ENCODE data around the gene MTHFD2. TPM values are rescaled to one million over a fixed set of nuclear protein-coding genes. Genes with fewer than 3 reads are reported as not detected.
A peak's percentile ranks its signal among the peaks of the same experiment; 100 is the strongest.
"Not testable (repeated sequence)": the region's sequence is repeated elsewhere in the genome, so short reads cannot be mapped to it uniquely, and the experiment has no call there.

MTHFD2 gene
- total and polyA plus RNA-seq, 3 experiments from 2014 or later, result 11.0 to 397 (median 379) TPM

GRCh38 chr2:74229865-74230264 lies 31.4 kb downstream of the MTHFD2 start:
- POLR2A ChIA-PET; H3K4me1 ChIP-seq (ENCODE audit: insufficient read depth, low read length); H3K4me3 Mint-ChIP-seq; H3K4me1 Mint-ChIP-seq; H3K36me3 ChIP-seq (ENCODE audit: insufficient read depth, low read length); H3K9me3 Mint-ChIP-seq; H3K4me3 ChIP-seq (ENCODE audit: low read length); H3K9me3 ChIP-seq (ENCODE audit: low read length); H3K27me3 ChIP-seq (ENCODE audit: insufficient read depth, low read length, poor library complexity, severe bottlenecking); DNase-seq; H3K36me3 Mint-ChIP-seq; H3K27me3 Mint-ChIP-seq; H3K27ac ChIP-seq (ENCODE audit: low read depth, low read length): not testable (repeated sequence)
- CTCF ChIA-PET, result interaction anchor here (0.9 kb wide), 1 partner anchor 20 kb away, joined by 3 read pairs; no protein-coding TSS in a partner anchor
- H3K27ac Mint-ChIP-seq, result peak overlapping the region in 1 of 8 donors; percentile 92

DNA sequence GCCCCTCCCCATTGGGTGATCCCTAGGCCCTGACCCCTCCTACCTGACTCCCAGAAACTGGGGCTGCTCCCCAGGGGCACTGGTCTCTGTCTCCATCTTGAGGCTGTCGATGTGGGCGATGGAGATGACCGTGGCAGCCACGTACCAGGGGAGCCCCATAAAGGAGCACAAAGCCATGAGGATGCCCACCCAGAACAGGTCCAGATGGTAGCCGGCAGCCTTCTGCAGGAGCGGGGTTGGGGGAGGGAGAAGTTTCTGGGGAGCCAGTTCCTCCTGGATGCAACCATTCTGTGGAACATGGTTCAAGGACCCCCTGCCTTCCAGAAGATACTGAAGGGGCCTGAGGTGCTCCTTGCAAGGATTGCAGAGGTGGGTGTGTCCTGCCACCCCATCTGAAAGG lies 34.0 kb downstream of the MTHFD2 start:
- Mint-ChIP-seq H3K4me1 (no peaks in the 10 kb centered on the region), H3K27me3 (no peaks in the 10 kb centered on the region), H3K27ac (no peak overlapping the region), H3K4me3 (no peak overlapping the region), H3K9me3 (no peaks in the 10 kb centered on the region), H3K36me3 (peaks cover 4 to 14% (median 12%) of the 10 kb centered on the region in 3 donors)
- POLR2A ChIA-PET, result no interaction called here
- H3K36me3 ChIP-seq (ENCODE audit: insufficient read depth, low read length), result no peaks in the 10 kb centered on the region
- no peaks in the 10 kb centered on the region for H3K9me3 ChIP-seq (ENCODE audit: low read length)
- no peak overlapping the region for H3K4me3 ChIP-seq (ENCODE audit: low read length)
- no peaks in the 10 kb centered on the region for H3K27me3 ChIP-seq (ENCODE audit: insufficient read depth, low read length, poor library complexity, severe bottlenecking)
- DNase-seq, result no peak
- H3K4me1 ChIP-seq (ENCODE audit: insufficient read depth, low read length), result no peaks in the 10 kb centered on the region
- H3K27ac ChIP-seq (ENCODE audit: low read depth, low read length), result no peak overlapping the region
- CTCF ChIA-PET, result no interaction called here

DNA sequence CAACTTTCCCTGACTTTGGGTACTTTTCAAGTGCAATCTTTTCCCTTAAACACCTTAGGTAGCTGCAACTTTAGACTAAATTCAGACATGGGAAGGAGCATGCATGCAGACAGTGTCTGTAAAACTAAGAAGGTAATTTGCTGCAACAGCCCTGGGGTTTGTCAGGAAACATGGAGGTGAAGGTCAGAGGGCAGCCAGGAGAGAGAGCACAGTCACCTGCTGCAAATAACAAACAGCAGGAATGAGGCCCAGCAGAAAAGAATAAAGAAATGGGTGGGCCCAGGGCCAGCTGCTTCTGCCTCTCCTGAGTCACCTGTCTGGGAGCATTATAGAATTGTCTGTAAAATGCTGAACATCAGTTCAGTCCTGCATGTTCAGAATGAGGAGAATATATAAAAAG lies 35.2 kb downstream of the MTHFD2 start:
- DNase-seq, result no peak
- H3K9me3 ChIP-seq (ENCODE audit: low read length), result no peaks in the 10 kb centered on the region
- Mint-ChIP-seq H3K4me3 (no peak overlapping the region), H3K9me3 (no peaks in the 10 kb centered on the region), H3K27ac (peak overlapping the region in 1 of 8 donors; percentile 33), H3K27me3 (no peaks in the 10 kb centered on the region), H3K36me3 (peaks cover 4 to 15% (median 12%) of the 10 kb centered on the region in 3 donors), H3K4me1 (no peaks in the 10 kb centered on the region)
- H3K27ac ChIP-seq (ENCODE audit: low read depth, low read length), result no peak overlapping the region
- no peaks in the 10 kb centered on the region for H3K27me3 ChIP-seq (ENCODE audit: insufficient read depth, low read length, poor library complexity, severe bottlenecking)
- no peaks in the 10 kb centered on the region for H3K36me3 ChIP-seq (ENCODE audit: insufficient read depth, low read length)
- ChIA-PET POLR2A (no interaction called here), CTCF (interaction anchor here (1.6 kb wide), 1 partner anchor 101 kb away, joined by 4 read pairs; no protein-coding TSS in a partner anchor)
- H3K4me3 ChIP-seq (ENCODE audit: low read length), result no peak overlapping the region
- H3K4me1 ChIP-seq (ENCODE audit: insufficient read depth, low read length), result no peaks in the 10 kb centered on the region

DNA sequence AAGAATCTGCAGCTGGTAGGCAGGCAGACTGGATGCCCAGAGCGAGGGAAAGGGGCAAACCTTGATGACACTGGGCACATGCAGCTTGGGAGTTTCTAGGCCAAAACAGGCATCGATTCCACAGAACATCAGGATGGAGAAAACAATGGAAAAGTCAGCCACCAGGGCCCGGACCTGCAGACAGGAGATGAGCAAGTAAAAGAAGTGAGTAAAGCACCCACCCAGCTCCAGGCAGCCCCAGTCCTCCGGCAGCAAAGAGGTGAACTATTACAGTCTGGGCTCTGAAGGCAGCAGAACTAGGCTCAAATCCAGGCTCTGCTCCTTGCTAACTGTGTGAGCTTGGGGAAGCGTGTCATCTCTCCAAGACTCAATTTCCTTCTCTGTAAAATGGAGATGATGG lies 36.6 kb downstream of the MTHFD2 start:
- ChIA-PET CTCF (interaction anchor here (1.1 kb wide), 1 partner anchor 15 kb away, joined by 3 read pairs; no protein-coding TSS in a partner anchor), POLR2A (no interaction called here)
- H3K36me3 ChIP-seq (ENCODE audit: insufficient read depth, low read length), result no peaks in the 10 kb centered on the region
- no peaks in the 10 kb centered on the region for H3K4me1 ChIP-seq (ENCODE audit: insufficient read depth, low read length)
- H3K27ac ChIP-seq (ENCODE audit: low read depth, low read length), result no peak overlapping the region
- no peaks in the 10 kb centered on the region for H3K4me1 Mint-ChIP-seq
- no peaks in the 10 kb centered on the region for H3K27me3 Mint-ChIP-seq
- no peaks in the 10 kb centered on the region for H3K9me3 ChIP-seq (ENCODE audit: low read length)
- peak overlapping the region in 1 of 8 donors; percentile 58 for H3K27ac Mint-ChIP-seq
- H3K9me3 Mint-ChIP-seq, result no peaks in the 10 kb centered on the region
- H3K36me3 Mint-ChIP-seq, result peaks cover 4 to 15% (median 12%) of the 10 kb centered on the region in 3 donors
- no peak overlapping the region for H3K4me3 Mint-ChIP-seq
- no peak for DNase-seq
- H3K27me3 ChIP-seq (ENCODE audit: insufficient read depth, low read length, poor library complexity, severe bottlenecking), result no peaks in the 10 kb centered on the region
- no peak overlapping the region for H3K4me3 ChIP-seq (ENCODE audit: low read length)

- Mint-ChIP-seq H3K36me3 (peaks cover 4 to 14% (median 12%) of the 10 kb centered on the region in 3 donors), H3K9me3 (no peaks in the 10 kb centered on the region), H3K27me3 (no peaks in the 10 kb centered on the region), H3K27ac (no peak overlapping the region), H3K4me1 (no peaks in the 10 kb centered on the region), H3K4me3 (no peak overlapping the region)
- Histone ChIP-seq H3K9me3 (ENCODE audit: low read length) (no peaks in the 10 kb centered on the region), H3K27ac (ENCODE audit: low read depth, low read length) (no peak overlapping the region), H3K36me3 (ENCODE audit: insufficient read depth, low read length) (no peaks in the 10 kb centered on the region), H3K27me3 (ENCODE audit: insufficient read depth, low read length, poor library complexity, severe bottlenecking) (no peaks in the 10 kb centered on the region), H3K4me3 (ENCODE audit: low read length) (no peak overlapping the region), H3K4me1 (ENCODE audit: insufficient read depth, low read length) (no peaks in the 10 kb centered on the region)
- no peak for DNase-seq
- ChIA-PET CTCF (interaction anchor here (4.7 kb wide), 1 partner anchor 10 kb away, joined by 22 read pairs; no protein-coding TSS in a partner anchor), POLR2A (no interaction called here)
These were observed 40.5 kb downstream of the MTHFD2 start for GRCh38 chr2:74238879-74239278.

DNA sequence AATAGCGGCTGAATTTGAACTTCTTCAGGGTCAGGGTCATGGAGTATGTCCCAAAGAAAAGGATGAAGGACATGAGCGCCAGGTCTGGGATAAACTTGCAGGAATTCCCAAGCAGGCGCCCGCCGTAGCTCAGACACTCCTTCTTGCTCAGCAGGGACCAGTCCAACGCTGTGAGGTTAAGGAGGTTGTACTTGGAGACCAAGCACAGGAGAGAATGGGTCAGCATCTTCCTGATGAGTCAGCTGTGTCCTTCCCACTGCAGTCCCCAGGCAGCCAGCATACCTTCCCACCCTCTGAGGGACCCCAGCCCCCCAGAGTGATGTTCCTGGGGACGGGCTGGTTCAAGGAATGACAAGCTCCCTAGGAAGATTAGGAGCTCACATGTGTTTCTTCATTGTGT lies 40.9 kb downstream of the MTHFD2 start:
- Histone ChIP-seq H3K27me3 (ENCODE audit: insufficient read depth, low read length, poor library complexity, severe bottlenecking) (no peaks in the 10 kb centered on the region), H3K27ac (ENCODE audit: low read depth, low read length) (no peak overlapping the region), H3K4me1 (ENCODE audit: insufficient read depth, low read length) (no peaks in the 10 kb centered on the region), H3K9me3 (ENCODE audit: low read length) (no peaks in the 10 kb centered on the region), H3K36me3 (ENCODE audit: insufficient read depth, low read length) (no peaks in the 10 kb centered on the region), H3K4me3 (ENCODE audit: low read length) (no peak overlapping the region)
- ChIA-PET POLR2A (no interaction called here), CTCF (interaction anchor here (4.7 kb wide), 1 partner anchor 10 kb away, joined by 22 read pairs; no protein-coding TSS in a partner anchor)
- Mint-ChIP-seq H3K36me3 (peaks cover 4 to 13% (median 11%) of the 10 kb centered on the region in 3 donors), H3K27me3 (no peaks in the 10 kb centered on the region), H3K4me3 (no peak overlapping the region), H3K4me1 (no peaks in the 10 kb centered on the region), H3K27ac (no peak overlapping the region), H3K9me3 (no peaks in the 10 kb centered on the region)
- no peak for DNase-seq

DNA sequence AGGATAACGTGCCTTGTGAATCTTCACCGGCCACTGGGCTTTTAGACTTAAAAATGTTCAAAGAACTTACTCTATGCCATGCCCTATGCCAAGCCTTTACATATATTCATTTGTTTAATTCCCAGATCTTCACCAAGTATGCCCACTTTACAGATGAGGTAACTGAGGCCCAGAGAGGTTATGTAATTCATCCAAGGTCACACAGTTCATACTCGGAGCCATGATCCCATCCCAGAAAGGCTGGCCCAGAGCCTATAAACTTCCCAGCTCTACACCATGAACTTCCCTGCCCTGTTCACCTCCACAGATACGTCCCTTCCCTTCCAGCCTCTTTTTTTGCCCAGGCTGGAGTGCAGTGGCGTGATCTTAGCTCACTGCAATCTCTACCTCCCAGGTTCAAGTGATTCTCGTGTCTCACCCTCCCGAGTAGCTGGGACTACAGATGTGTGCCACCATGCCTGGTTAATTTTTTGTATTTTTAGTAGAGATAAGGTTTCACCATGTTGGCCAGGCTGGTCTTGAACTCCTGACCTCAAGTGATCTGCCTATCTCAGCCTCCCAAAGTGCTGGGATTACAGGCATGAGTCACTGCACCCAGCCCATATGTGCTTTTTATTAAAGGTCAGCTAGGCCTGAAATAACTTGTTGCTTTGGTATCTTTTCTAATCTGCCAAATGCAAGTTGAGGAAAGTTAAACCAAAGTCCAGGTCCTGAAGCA lies 44.1 kb downstream of the MTHFD2 start:
- Histone ChIP-seq H3K36me3 (ENCODE audit: insufficient read depth, low read length) (no peaks in the 10 kb centered on the region), H3K4me1 (ENCODE audit: insufficient read depth, low read length) (no peaks in the 10 kb centered on the region), H3K4me3 (ENCODE audit: low read length) (no peak overlapping the region), H3K9me3 (ENCODE audit: low read length) (no peaks in the 10 kb centered on the region), H3K27ac (ENCODE audit: low read depth, low read length) (no peak overlapping the region), H3K27me3 (ENCODE audit: insufficient read depth, low read length, poor library complexity, severe bottlenecking) (no peaks in the 10 kb centered on the region)
- peaks cover 0 to 7% (median 4%) of the 10 kb centered on the region in 3 donors for H3K36me3 Mint-ChIP-seq
- H3K4me3 Mint-ChIP-seq, result peak overlapping the region in 1 of 7 donors; percentile 15
- POLR2A ChIA-PET, result no interaction called here
- H3K4me1 Mint-ChIP-seq, result no peaks in the 10 kb centered on the region
- DNase-seq, result no peak
- CTCF ChIA-PET, result interaction anchor here (1.5 to 4.7 kb wide), 2 partner anchors 7 to 92 kb away, joined by 3 to 22 read pairs; no protein-coding TSS in a partner anchor
- H3K27me3 Mint-ChIP-seq, result no peaks in the 10 kb centered on the region
- H3K9me3 Mint-ChIP-seq, result no peaks in the 10 kb centered on the region
- no peak overlapping the region for H3K27ac Mint-ChIP-seq

DNA sequence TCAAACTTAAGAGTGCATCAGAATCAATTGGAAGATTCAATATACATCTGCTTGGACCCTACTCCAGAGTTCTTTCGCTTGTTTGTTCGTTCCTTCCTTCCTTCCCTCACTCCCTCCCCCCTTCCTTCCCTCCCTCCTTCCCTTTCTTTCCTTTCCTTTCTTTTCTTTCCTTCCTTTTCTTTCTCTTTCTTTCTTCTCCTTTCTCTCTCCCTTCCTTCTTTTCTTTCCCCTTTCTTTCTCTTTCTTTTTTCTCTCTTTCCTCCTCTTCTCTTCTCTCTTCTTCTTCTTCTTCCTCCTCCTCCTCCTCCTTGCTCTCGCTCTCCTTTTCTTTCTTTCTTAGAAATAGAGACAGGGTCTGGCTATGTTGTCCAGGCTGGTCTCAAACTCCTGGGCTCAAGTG lies 45.9 kb downstream of the MTHFD2 start:
- no peaks in the 10 kb centered on the region for H3K27me3 ChIP-seq (ENCODE audit: insufficient read depth, low read length, poor library complexity, severe bottlenecking)
- Mint-ChIP-seq H3K4me3 (no peak overlapping the region), H3K36me3 (peaks cover 0 to 5% (median 5%) of the 10 kb centered on the region in 3 donors), H3K9me3 (no peaks in the 10 kb centered on the region), H3K27me3 (peaks cover 0 to 3% of the 10 kb centered on the region in 2 donors), H3K27ac (no peak overlapping the region), H3K4me1 (no peaks in the 10 kb centered on the region)
- no peaks in the 10 kb centered on the region for H3K4me1 ChIP-seq (ENCODE audit: insufficient read depth, low read length)
- CTCF ChIA-PET, result interaction anchor here (1.5 kb wide), 1 partner anchor 91 kb away, joined by 3 read pairs; no protein-coding TSS in a partner anchor
- no peak overlapping the region for H3K4me3 ChIP-seq (ENCODE audit: low read length)
- H3K36me3 ChIP-seq (ENCODE audit: insufficient read depth, low read length), result no peaks in the 10 kb centered on the region
- DNase-seq, result no peak
- POLR2A ChIA-PET, result no interaction called here
- no peaks in the 10 kb centered on the region for H3K9me3 ChIP-seq (ENCODE audit: low read length)
- H3K27ac ChIP-seq (ENCODE audit: low read depth, low read length), result no peak overlapping the region
